Astrocyte of the hippocampus (primary cell): Measurements from ENCODE around the gene PLEKHM1.
A peak's percentile ranks its signal among the peaks of the same experiment; 100 is the strongest.

ENCODE experiments used
- DNase-seq: peaks from one replicate; pipeline ENCODE4 v3.0.0; 2011; ENCODE audit warnings: low read depth, low spot score

Gene PLEKHM1

GRCh38 chr17:45398800-45399199 lies 91.7 kb downstream of the PLEKHM1 start:
- no peak for DNase-seq

GRCh38 chr17:45397796-45398195 lies 92.7 kb downstream of the PLEKHM1 start:
- DNase-seq, result no peak

GRCh38 chr17:45396496-45397205 lies 93.9 kb downstream of the PLEKHM1 start:
- DNase-seq, result no peak

- DNase-seq, result no peak
These were observed 94.7 kb downstream of the PLEKHM1 start for GRCh38 chr17:45395569-45396415.

GRCh38 chr17:45394913-45395568 lies 95.5 kb downstream of the PLEKHM1 start:
- DNase-seq, result peak; percentile 91

- no peak for DNase-seq
These were observed 96.0 kb downstream of the PLEKHM1 start for GRCh38 chr17:45394564-45394912.

- DNase-seq, result no peak
These were observed 96.4 kb downstream of the PLEKHM1 start for GRCh38 chr17:45394091-45394490.

- DNase-seq, result no peak
These were observed 97.1 kb downstream of the PLEKHM1 start for GRCh38 chr17:45393411-45393810.

GRCh38 chr17:45391918-45392317 lies 98.6 kb downstream of the PLEKHM1 start:
- no peak for DNase-seq

- DNase-seq, result no peak
These were observed 99.2 kb downstream of the PLEKHM1 start for GRCh38 chr17:45391291-45391690.

- DNase-seq, result no peak
These were observed 101.2 kb downstream of the PLEKHM1 start for GRCh38 chr17:45389354-45389753.

- no peak for DNase-seq
These were observed 101.8 kb downstream of the PLEKHM1 start for GRCh38 chr17:45388604-45389325.

- no peak for DNase-seq
These were observed 102.8 kb downstream of the PLEKHM1 start for GRCh38 chr17:45387739-45388138.

- no peak for DNase-seq
These were observed 104.3 kb downstream of the PLEKHM1 start for GRCh38 chr17:45386178-45386577.
